ENCODE measurements around the gene TNFAIP8L3.
"Not testable (repeated sequence)": the region's sequence is repeated elsewhere in the genome, so short reads cannot be mapped to it uniquely, and the experiment has no call there.

- TF ChIP-seq, protein P1, sequence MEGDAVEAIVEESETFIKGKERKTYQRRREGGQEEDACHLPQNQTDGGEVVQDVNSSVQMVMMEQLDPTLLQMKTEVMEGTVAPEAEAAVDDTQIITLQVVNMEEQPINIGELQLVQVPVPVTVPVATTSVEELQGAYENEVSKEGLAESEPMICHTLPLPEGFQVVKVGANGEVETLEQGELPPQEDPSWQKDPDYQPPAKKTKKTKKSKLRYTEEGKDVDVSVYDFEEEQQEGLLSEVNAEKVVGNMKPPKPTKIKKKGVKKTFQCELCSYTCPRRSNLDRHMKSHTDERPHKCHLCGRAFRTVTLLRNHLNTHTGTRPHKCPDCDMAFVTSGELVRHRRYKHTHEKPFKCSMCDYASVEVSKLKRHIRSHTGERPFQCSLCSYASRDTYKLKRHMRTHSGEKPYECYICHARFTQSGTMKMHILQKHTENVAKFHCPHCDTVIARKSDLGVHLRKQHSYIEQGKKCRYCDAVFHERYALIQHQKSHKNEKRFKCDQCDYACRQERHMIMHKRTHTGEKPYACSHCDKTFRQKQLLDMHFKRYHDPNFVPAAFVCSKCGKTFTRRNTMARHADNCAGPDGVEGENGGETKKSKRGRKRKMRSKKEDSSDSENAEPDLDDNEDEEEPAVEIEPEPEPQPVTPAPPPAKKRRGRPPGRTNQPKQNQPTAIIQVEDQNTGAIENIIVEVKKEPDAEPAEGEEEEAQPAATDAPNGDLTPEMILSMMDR (IDR thresholded peaks at IDR 0.05): not testable (repeated sequence)
- TF ChIP-seq POLR2AphosphoS5, POLR2A (IDR thresholded peaks at IDR 0.05): not testable (repeated sequence)
Observed at GRCh38 chr15:51037474-51037873, 57.2 kb downstream of the TNFAIP8L3 start.
